HepG2 (cell line): ENCODE results near the gene BANK1. TPM values are rescaled to one million over a fixed set of nuclear protein-coding genes. Genes with fewer than 3 reads are reported as not detected.

Experiments
- ATAC-seq: fragments of 200-7000 bp; cut with Tn5 transposase; 3 replicates; pipeline ENCODE4 v1.9.1; 2020; ENCODE audit warnings: mild to moderate bottlenecking, moderate library complexity
- BruUV-seq: library from RNA; stranded (reverse); fragments of 400-500 nt; replicated peaks from 2 replicates; lab custom pipeline; 2021; lab: Mats Ljungman, UMichigan
- CTCF ChIA-PET: fragments of 300-600 bp; formaldehyde crosslinking; extraction: SDS; loops from one replicate; lab custom pipeline; 2021; ENCODE audit warnings: low total read pairs, inconsistent platforms, low intra/inter-chr PET ratio; lab: Yijun Ruan, JAX
- POLR2A ChIA-PET: fragments of 350-600 bp; sonication (Branson Sonifier 250); formaldehyde crosslinking; loops from one replicate; lab custom pipeline; 2020; ENCODE audit warnings: antibody characterized with exemption, inconsistent platforms; lab: Yijun Ruan, JAX
- DNase-seq: peaks from one replicate; pipeline ENCODE4 v3.0.0-alpha.2; 2015; ENCODE audit warnings: low spot score
- FAIRE-seq: peaks from 3 replicates; lab custom pipeline; 2011; peaks lifted over from hg19 to GRCh38; lab: Jason Lieb, UNC
- H2AFZ ChIP-seq: one replicate; pipeline ENCODE4 v1.6.1; 2011; ENCODE audit warnings: low read length, inconsistent platforms
- H3K27ac ChIP-seq: fragments of 300-600 bp; 3 replicates; pipeline ENCODE4 v1.8.0; 2011; ENCODE audit warnings: mixed run types, mild to moderate bottlenecking, mixed read lengths, low read length, inconsistent platforms; ENCODE audit not compliant: insufficient read depth; ENCODE audit errors: extremely low read length
- H3K27me3 ChIP-seq, 2 experiments: fragments of 200-600 bp in 1 of 2; 2 replicates in 1 of 2; 3 replicates in 1 of 2; pipeline versions ENCODE4 v1.6.0 to v1.8.0; 2011; ENCODE audit warnings: low read length in 2 of 2, mild to moderate bottlenecking in 2 of 2, moderate library complexity in 2 of 2, inconsistent platforms in 1 of 2; ENCODE audit not compliant: insufficient read depth in 2 of 2, control insufficient read depth in 1 of 2
- H3K36me3 ChIP-seq, 2 experiments: fragments of 200-600 bp in 1 of 2; replicated peaks in 1 of 2; 2 replicates in 1 of 2; 3 replicates in 1 of 2; pipeline versions ENCODE4 v1.5.1 to v1.8.0; 2011; ENCODE audit warnings: low read length in 2 of 2, inconsistent platforms in 1 of 2; ENCODE audit not compliant: insufficient read depth in 2 of 2, control insufficient read depth in 1 of 2
- H3K4me1 ChIP-seq: 2 replicates; pipeline ENCODE4 v1.5.1; 2012; ENCODE audit warnings: low read length, inconsistent platforms; ENCODE audit not compliant: insufficient read depth
- H3K4me2 ChIP-seq: 2 replicates; pipeline ENCODE4 v1.6.0; 2011; ENCODE audit warnings: low read depth, low read length, inconsistent platforms
- H3K4me3 ChIP-seq, 3 experiments: fragments of 200-600 bp in 1 of 3; sonication (generic), shearing (Covaris generic) in 1 of 3; replicated peaks in 1 of 3; 2 replicates each; pipeline ENCODE4 v1.5.1; 2011 to 2016; ENCODE audit warnings: low read length in 3 of 3, inconsistent platforms in 2 of 3, low read depth in 2 of 3, mild to moderate bottlenecking in 2 of 3, control low read depth in 1 of 3, mixed read lengths in 1 of 3; ENCODE audit not compliant: insufficient read depth in 1 of 3
- H3K79me2 ChIP-seq: one replicate; pipeline ENCODE4 v1.6.1; 2011; ENCODE audit warnings: low read length, inconsistent platforms; ENCODE audit not compliant: insufficient read depth
- H3K9ac ChIP-seq: 2 replicates; pipeline ENCODE4 v1.6.0; 2011; ENCODE audit warnings: mild to moderate bottlenecking, low read depth, low read length, inconsistent platforms; ENCODE audit not compliant: insufficient read depth
- H3K9me3 ChIP-seq: 2 replicates; pipeline ENCODE4 v1.5.1; 2012; ENCODE audit warnings: mild to moderate bottlenecking, low read length
- H4K20me1 ChIP-seq: 2 replicates; pipeline ENCODE4 v1.6.0; 2011; ENCODE audit warnings: inconsistent platforms, mild to moderate bottlenecking, low read length, moderate library complexity; ENCODE audit not compliant: insufficient read depth
- CHD2 ChIP-seq: IDR thresholded peaks from 2 replicates; pipeline ENCODE4 v1.6.1; 2011; ENCODE audit warnings: low read depth, low read length, improper control_type of control experiment
- HCFC1 ChIP-seq: fragments of 150-350 bp; IDR thresholded peaks from 2 replicates; pipeline ENCODE4 v1.6.1; 2014; ENCODE audit warnings: low read depth, low read length
- MED1 ChIP-seq: sonication (generic); formaldehyde crosslinking; IDR thresholded peaks from 2 replicates; pipeline ENCODE4 v1.4.0; 2020; ENCODE audit warnings: missing genetic modification reagents
- NFRKB ChIP-seq: fragments of 450-650 bp; IDR thresholded peaks from 2 replicates; pipeline ENCODE4 v1.6.1; 2017
- PBX3 ChIP-seq: sonication (generic); formaldehyde crosslinking; IDR thresholded peaks from 2 replicates; pipeline ENCODE4 v1.8.1; 2023; ENCODE audit warnings: missing genetic modification reagents, inconsistent platforms, borderline replicate concordance
- PHF20 ChIP-seq: sonication (generic); formaldehyde crosslinking; IDR thresholded peaks from 2 replicates; pipeline ENCODE4 v1.5.0; 2020; ENCODE audit warnings: mild to moderate bottlenecking, missing genetic modification reagents
- ZKSCAN8 ChIP-seq: IDR thresholded peaks from 2 replicates; pipeline ENCODE4 v1.6.1; 2016; ENCODE audit warnings: borderline replicate concordance, missing genetic modification reagents, missing compliant biosample characterization
- ZNF101 ChIP-seq: sonication (generic); formaldehyde crosslinking; IDR thresholded peaks from 2 replicates; pipeline ENCODE4 v1.4.0; 2020; ENCODE audit warnings: mild to moderate bottlenecking, low read depth, missing genetic modification reagents, borderline replicate concordance
- ZNF24 ChIP-seq: fragments of 450-650 bp; IDR thresholded peaks from 2 replicates; pipeline ENCODE4 v1.6.1; 2017; ENCODE audit warnings: antibody characterized with exemption, mild to moderate bottlenecking
- ZNF468 ChIP-seq: sonication (generic); formaldehyde crosslinking; IDR thresholded peaks from 2 replicates; pipeline ENCODE4 v1.8.0; 2022; ENCODE audit warnings: mild to moderate bottlenecking, moderate library complexity, missing genetic modification reagents
- ZNF572 ChIP-seq: sonication (generic); formaldehyde crosslinking; IDR thresholded peaks from 2 replicates; pipeline ENCODE4 v1.5.1; 2020; ENCODE audit warnings: mild to moderate bottlenecking, missing genetic modification reagents
- ZNF674 ChIP-seq: sonication (generic); formaldehyde crosslinking; IDR thresholded peaks from 2 replicates; pipeline ENCODE4 v1.5.0; 2020; ENCODE audit warnings: low read depth, mild to moderate bottlenecking, missing genetic modification reagents
- ZNF747 ChIP-seq: sonication (generic); formaldehyde crosslinking; IDR thresholded peaks from 2 replicates; pipeline ENCODE4 v1.8.1; 2023; ENCODE audit warnings: missing genetic modification reagents, mild to moderate bottlenecking, borderline replicate concordance
- ZNF772 ChIP-seq: sonication (generic); formaldehyde crosslinking; IDR thresholded peaks from 2 replicates; pipeline ENCODE4 v1.5.0; 2020; ENCODE audit warnings: mild to moderate bottlenecking, missing genetic modification reagents
- ZNF891 ChIP-seq: sonication (generic); formaldehyde crosslinking; IDR thresholded peaks from 2 replicates; pipeline ENCODE4 v1.5.0; 2020; ENCODE audit warnings: mild to moderate bottlenecking, missing genetic modification reagents
- ZSCAN22 ChIP-seq: sonication (generic); formaldehyde crosslinking; IDR thresholded peaks from 2 replicates; pipeline ENCODE4 v1.4.0; 2020; ENCODE audit warnings: mild to moderate bottlenecking, missing genetic modification reagents
- in situ Hi-C: cut with HindIII; loops from 2 replicates; pipeline ENCODE4 v1.10.0; 2017; ENCODE audit warnings: low pct_unique_long_range_greater_than_20kb; ENCODE audit not compliant: extremely low pct_ligation_motif_present
- intact Hi-C: fragments of 100-400 bp; cut with micrococcal nuclease; formaldehyde crosslinking; loops from one replicate; pipeline ENCODE4 v1.10.0; 2022; ENCODE audit not compliant: unreplicated experiment
- polyA plus RNA-seq, 8 experiments: library from polyadenylated mRNA; depleted of rRNA in 3 of 8; stranded (reverse) in 7 of 8; unstranded in 1 of 8; fragments of >200 nt; fragmentation: Illumina TruSeq in 4 of 8; extraction: Trizol in 4 of 8; gene quantifications; 2 replicates each; pipeline versions ENCODE4 v1.2.1 to v1.2.3, GENCODE V29; 2011 to 2016; ENCODE audit warnings: low read depth in 4 of 8, missing spikeins in 1 of 8, mixed read lengths in 1 of 8; ENCODE audit not compliant: insufficient read depth in 1 of 8
- total RNA-seq, 5 experiments: library from RNA; depleted of rRNA; stranded (reverse); fragments of >200 nt; fragmentation: Illumina TruSeq; extraction: Trizol; gene quantifications; 2 replicates each; pipeline ENCODE4 v1.2.3, GENCODE V29; 2016; ENCODE audit warnings: low read depth in 1 of 5
- TF ChIP-seq, protein P1 (sequence below): sonication (generic); formaldehyde crosslinking; IDR thresholded peaks from 2 replicates; pipeline ENCODE4 v1.5.0; 2020; ENCODE audit warnings: mild to moderate bottlenecking, missing genetic modification reagents, moderate library complexity

Gene BANK1
- total and polyA plus RNA-seq, 2 of the 13 experiments (the other 11 are each of a cell fraction or from before 2014, with no cell fraction given): 0.15 TPM; not detected in 1

DNA sequence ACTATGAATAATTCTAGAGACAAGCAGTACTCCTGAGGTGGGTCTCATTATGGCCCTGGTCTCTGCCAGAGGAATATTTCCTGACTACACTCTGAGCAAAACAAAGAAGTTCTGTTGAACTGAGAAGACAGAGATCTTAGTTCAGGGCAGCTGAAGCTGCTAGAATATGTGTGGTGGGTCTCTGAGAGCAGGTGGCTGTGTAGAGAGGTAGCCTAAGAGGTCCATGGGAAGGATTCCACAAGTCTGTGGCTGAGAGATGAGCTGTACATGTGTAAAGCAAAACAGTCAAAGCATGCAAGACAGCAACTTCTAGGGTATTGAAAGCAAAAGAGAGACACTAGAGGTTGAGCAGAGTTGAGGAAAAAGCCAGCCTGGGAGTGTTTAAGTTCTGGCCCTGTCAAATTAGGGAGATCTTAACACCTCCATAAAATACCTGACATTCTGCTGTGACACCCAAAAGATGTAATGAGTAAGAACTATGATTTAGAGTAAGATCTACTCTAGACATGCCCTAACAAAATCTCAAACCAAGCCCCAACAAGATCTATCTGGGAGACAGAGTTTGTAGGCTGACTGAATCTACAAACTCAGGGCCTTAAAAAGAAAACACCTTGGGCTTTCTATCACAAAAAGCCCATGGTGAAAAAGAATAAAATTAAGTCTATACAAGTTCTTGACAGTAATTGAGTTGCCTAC lies 274.4 kb downstream of the BANK1 start:
- DNase-seq (no peak), FAIRE-seq (no peak), ATAC-seq (no peak)
- no peak for TF ChIP-seq ZNF674
- no peak for TF ChIP-seq CHD2
- TF ChIP-seq PHF20 (CRISPR knock-in tag): no peak
- TF ChIP-seq HCFC1: no peak
- no peak for TF ChIP-seq ZNF572 (CRISPR knock-in tag)
- TF ChIP-seq ZKSCAN8 (CRISPR knock-in tag): no peak
- no peak for TF ChIP-seq ZNF101 (CRISPR knock-in tag)
- TF ChIP-seq PBX3 (CRISPR knock-in tag): no peak
- no peak for TF ChIP-seq ZNF468
- no peak for TF ChIP-seq ZNF747 (CRISPR knock-in tag)
- TF ChIP-seq ZNF24: no peak
- no peak for TF ChIP-seq ZNF891 (CRISPR knock-in tag)
- TF ChIP-seq ZSCAN22: no peak
- no peak for TF ChIP-seq NFRKB
- TF ChIP-seq ZNF772 (CRISPR knock-in tag): no peak
- TF ChIP-seq, protein P1, sequence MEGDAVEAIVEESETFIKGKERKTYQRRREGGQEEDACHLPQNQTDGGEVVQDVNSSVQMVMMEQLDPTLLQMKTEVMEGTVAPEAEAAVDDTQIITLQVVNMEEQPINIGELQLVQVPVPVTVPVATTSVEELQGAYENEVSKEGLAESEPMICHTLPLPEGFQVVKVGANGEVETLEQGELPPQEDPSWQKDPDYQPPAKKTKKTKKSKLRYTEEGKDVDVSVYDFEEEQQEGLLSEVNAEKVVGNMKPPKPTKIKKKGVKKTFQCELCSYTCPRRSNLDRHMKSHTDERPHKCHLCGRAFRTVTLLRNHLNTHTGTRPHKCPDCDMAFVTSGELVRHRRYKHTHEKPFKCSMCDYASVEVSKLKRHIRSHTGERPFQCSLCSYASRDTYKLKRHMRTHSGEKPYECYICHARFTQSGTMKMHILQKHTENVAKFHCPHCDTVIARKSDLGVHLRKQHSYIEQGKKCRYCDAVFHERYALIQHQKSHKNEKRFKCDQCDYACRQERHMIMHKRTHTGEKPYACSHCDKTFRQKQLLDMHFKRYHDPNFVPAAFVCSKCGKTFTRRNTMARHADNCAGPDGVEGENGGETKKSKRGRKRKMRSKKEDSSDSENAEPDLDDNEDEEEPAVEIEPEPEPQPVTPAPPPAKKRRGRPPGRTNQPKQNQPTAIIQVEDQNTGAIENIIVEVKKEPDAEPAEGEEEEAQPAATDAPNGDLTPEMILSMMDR (CRISPR knock-in tag): no peak
- TF ChIP-seq MED1 (CRISPR knock-in tag): no peak
- no TSS peak for BruUV-seq
- H3K9ac ChIP-seq: no peak overlapping the region
- H3K36me3 ChIP-seq: no peaks in the 10 kb centered on the region
- no peaks in the 10 kb centered on the region for H3K79me2 ChIP-seq
- CTCF ChIA-PET: no interaction called here
- H3K27ac ChIP-seq: no peak overlapping the region
- H3K4me1 ChIP-seq: no peaks in the 10 kb centered on the region
- intact Hi-C loops (no loop called here), in situ Hi-C loops (no loop called here)
- no peaks in the 10 kb centered on the region for H4K20me1 ChIP-seq
- H3K27me3 ChIP-seq: no peaks in the 10 kb centered on the region
- H3K9me3 ChIP-seq: no peaks in the 10 kb centered on the region
- POLR2A ChIA-PET: no interaction called here
- no peak overlapping the region for H2AFZ ChIP-seq
- no peak overlapping the region for H3K4me2 ChIP-seq
- H3K4me3 ChIP-seq: no peak overlapping the region
